Calu3 (cell line): ENCODE measurements around the gene LTB4R2. TPM values are rescaled to one million over a fixed set of nuclear protein-coding genes. Genes with fewer than 3 reads are reported as not detected.

Source experiments
- BruUV-seq: library from RNA; stranded (reverse); fragments of 400-500 nt; replicated peaks from 2 replicates; lab custom pipeline; 2021; lab: Mats Ljungman, UMichigan
- CTCF ChIA-PET: fragments of 300-600 bp; sonication (Branson Sonifier 250); formaldehyde crosslinking; loops from one replicate; lab custom pipeline; 2022; ENCODE audit warnings: antibody characterized with exemption; lab: Charles Lee
- DNase-seq: peaks from one replicate; pipeline ENCODE4 v3.0.0; 2022
- H3K27ac Mint-ChIP-seq: one replicate; pipeline ENCODE4 v1.8.0; 2022; ENCODE audit warnings: mixed read lengths; ENCODE audit not compliant: unreplicated experiment
- H3K27me3 Mint-ChIP-seq: one replicate; pipeline ENCODE4 v1.8.0; 2022; ENCODE audit warnings: mixed read lengths; ENCODE audit not compliant: unreplicated experiment
- H3K36me3 Mint-ChIP-seq: one replicate; pipeline ENCODE4 v1.8.0; 2022; ENCODE audit warnings: mild to moderate bottlenecking, moderate library complexity, mixed read lengths; ENCODE audit not compliant: insufficient read depth, unreplicated experiment
- H3K4me1 Mint-ChIP-seq: one replicate; pipeline ENCODE4 v1.8.0; 2022; ENCODE audit warnings: mild to moderate bottlenecking, low read depth, mixed read lengths; ENCODE audit not compliant: unreplicated experiment
- H3K4me3 Mint-ChIP-seq: one replicate; pipeline ENCODE4 v1.8.0; 2022; ENCODE audit warnings: mild to moderate bottlenecking, low read depth, moderate library complexity, mixed read lengths; ENCODE audit not compliant: unreplicated experiment
- H3K9me3 Mint-ChIP-seq: one replicate; pipeline ENCODE4 v1.8.0; 2022; ENCODE audit warnings: low read depth, mixed read lengths; ENCODE audit not compliant: unreplicated experiment
- CTCF ChIP-seq: fragments of 200-600 bp; IDR thresholded peaks from one replicate; pipeline ENCODE4 v1.8.0; 2022; ENCODE audit warnings: antibody characterized with exemption; ENCODE audit not compliant: unreplicated experiment
- intact Hi-C: fragments of 100-400 bp; cut with micrococcal nuclease; formaldehyde crosslinking; loops from one replicate; pipeline ENCODE4 v1.10.0; 2022; ENCODE audit not compliant: unreplicated experiment
- total RNA-seq: library from RNA; stranded (reverse); gene quantifications from 2 replicates; pipeline ENCODE4 v1.2.3, GENCODE V29; 2022

LTB4R2 gene
- total RNA-seq, 1 experiment from 2014 or later, result 19.3 TPM

GRCh38 chr14:24262821-24263733, 46.9 kb upstream of the LTB4R2 start, which contains the start of gene TGM1:
TSS of gene TGM1 (minus strand) at chr14:24263177. CDS start at chr14:24262352, 825 bp downstream.
- no peaks in the 10 kb centered on the region for H3K9me3 Mint-ChIP-seq
- TF ChIP-seq CTCF, result no peak
- no peaks in the 10 kb centered on the region for H3K27me3 Mint-ChIP-seq
- intact Hi-C loops, result no loop called here
- no peak within 1 kb of the TSS for H3K4me3 Mint-ChIP-seq
- no TSS peak for BruUV-seq
- DNase-seq, result no peak
- H3K36me3 Mint-ChIP-seq, result peaks cover 7% of the 10 kb centered on the region
- no peaks in the 10 kb centered on the region for H3K4me1 Mint-ChIP-seq
- CTCF ChIA-PET, result no interaction called here
- no peak within 1 kb of the TSS for H3K27ac Mint-ChIP-seq

GRCh38 chr14:24263848-24264247, 46.1 kb upstream of the LTB4R2 start:
- H3K9me3 Mint-ChIP-seq, result no peaks in the 10 kb centered on the region
- no peak for TF ChIP-seq CTCF
- no peak overlapping the region for H3K4me3 Mint-ChIP-seq
- no peak for DNase-seq
- H3K27me3 Mint-ChIP-seq, result no peaks in the 10 kb centered on the region
- BruUV-seq, result no TSS peak
- CTCF ChIA-PET, result no interaction called here
- no peak overlapping the region for H3K27ac Mint-ChIP-seq
- intact Hi-C loops, result no loop called here
- H3K4me1 Mint-ChIP-seq, result no peaks in the 10 kb centered on the region
- H3K36me3 Mint-ChIP-seq, result peaks cover 7% of the 10 kb centered on the region

GRCh38 chr14:24264298-24264697, 45.6 kb upstream of the LTB4R2 start:
- Mint-ChIP-seq H3K9me3 (no peaks in the 10 kb centered on the region), H3K36me3 (peaks cover 7% of the 10 kb centered on the region), H3K4me1 (no peaks in the 10 kb centered on the region), H3K27ac (no peak overlapping the region), H3K27me3 (no peaks in the 10 kb centered on the region), H3K4me3 (no peak overlapping the region)
- no peak for DNase-seq
- CTCF ChIA-PET, result no interaction called here
- intact Hi-C loops, result no loop called here
- BruUV-seq, result no TSS peak
- no peak for TF ChIP-seq CTCF

GRCh38 chr14:24266344-24267244, 43.3 kb upstream of the LTB4R2 start:
- CTCF ChIA-PET, result no interaction called here
- H3K27me3 Mint-ChIP-seq, result no peaks in the 10 kb centered on the region

More at GRCh38 chr14:24266344-24267244, 43.3 kb upstream of the LTB4R2 start:
- Mint-ChIP-seq H3K9me3 (no peaks in the 10 kb centered on the region), H3K36me3 (peaks cover 20% of the 10 kb centered on the region), H3K4me3 (no peak overlapping the region), H3K4me1 (peaks cover 2% of the 10 kb centered on the region), H3K27ac (no peak overlapping the region)
- intact Hi-C loops, result no loop called here
- no peak for DNase-seq
- no TSS peak for BruUV-seq
- no peak for TF ChIP-seq CTCF
